ENCODE results near the gene FRYL.

DNA sequence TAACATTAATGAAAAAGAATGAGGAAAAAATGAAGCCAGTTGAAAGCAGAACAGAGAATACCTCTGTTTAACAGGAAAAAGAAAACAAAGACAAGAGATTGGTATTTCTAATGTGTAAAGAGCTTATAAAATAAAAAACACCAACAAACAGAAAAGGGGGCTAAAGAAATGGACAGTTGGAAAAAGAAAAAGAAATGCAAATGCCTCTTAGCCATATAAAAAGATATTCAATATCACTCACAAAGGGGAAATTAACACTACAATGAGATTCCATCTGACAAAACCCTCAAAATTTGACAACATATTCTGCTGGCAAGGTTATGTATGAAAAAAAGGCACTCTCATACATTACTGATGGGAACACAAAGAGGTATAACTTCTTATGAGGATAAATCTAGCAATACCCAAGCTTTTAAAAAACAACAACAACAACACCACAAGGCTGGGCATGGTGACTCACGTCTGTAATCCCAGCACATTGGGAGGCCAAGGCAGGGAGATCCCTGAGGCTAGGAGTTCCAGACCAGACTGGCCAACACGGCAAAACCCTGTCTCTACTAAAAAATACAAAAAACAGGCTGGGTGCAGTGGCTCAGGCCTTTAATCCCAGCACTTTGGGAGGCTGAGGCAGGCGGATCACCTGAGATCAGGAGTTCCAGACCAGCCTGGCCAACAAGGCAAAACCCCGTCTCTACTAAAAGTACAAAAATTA lies 75.8 kb downstream of the FRYL start:
- TF ChIP-seq, protein P1, sequence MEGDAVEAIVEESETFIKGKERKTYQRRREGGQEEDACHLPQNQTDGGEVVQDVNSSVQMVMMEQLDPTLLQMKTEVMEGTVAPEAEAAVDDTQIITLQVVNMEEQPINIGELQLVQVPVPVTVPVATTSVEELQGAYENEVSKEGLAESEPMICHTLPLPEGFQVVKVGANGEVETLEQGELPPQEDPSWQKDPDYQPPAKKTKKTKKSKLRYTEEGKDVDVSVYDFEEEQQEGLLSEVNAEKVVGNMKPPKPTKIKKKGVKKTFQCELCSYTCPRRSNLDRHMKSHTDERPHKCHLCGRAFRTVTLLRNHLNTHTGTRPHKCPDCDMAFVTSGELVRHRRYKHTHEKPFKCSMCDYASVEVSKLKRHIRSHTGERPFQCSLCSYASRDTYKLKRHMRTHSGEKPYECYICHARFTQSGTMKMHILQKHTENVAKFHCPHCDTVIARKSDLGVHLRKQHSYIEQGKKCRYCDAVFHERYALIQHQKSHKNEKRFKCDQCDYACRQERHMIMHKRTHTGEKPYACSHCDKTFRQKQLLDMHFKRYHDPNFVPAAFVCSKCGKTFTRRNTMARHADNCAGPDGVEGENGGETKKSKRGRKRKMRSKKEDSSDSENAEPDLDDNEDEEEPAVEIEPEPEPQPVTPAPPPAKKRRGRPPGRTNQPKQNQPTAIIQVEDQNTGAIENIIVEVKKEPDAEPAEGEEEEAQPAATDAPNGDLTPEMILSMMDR (conservative IDR thresholded peaks at IDR 0.05; ENCODE audit: low read depth, low read length) = no peak
- no peak for TF ChIP-seq EZH2 (IDR thresholded peaks at IDR 0.05; ENCODE audit: low read length, unreplicated experiment)

All from PC-3 (cell line).